HG02852 (cell line): Measurements from ENCODE around the gene WDR91.

ENCODE experiments used
- ATAC-seq: cut with Tn5 transposase; IDR thresholded peaks from one replicate; pipeline ENCODE4 v1.9.1; 2021; ENCODE audit warnings: mild to moderate bottlenecking, moderate library complexity; ENCODE audit not compliant: unreplicated experiment

Gene WDR91

DNA sequence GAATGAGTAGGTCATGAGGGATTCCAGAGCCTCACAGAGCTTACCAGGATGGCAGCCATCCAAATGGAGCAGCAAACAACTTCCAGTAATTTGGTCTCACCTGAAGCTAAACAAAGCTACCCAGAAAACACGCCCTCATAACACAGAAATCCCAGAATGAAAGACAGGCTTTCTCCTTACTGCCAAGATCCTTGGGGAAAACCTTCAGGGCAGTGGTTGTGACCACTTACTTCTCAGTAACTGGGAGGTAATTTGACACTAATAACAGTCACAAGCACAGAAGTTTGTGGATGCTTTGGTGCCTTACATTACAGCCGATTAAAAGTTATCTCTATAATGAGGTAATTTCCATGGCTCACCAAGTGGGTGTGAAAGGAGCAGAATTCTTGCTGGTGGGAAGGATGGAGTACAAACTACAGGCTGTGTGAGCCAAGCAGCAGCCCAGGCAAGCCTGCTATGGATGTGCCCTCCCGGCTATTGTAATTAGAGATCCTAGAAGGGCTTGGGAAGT, 10.4 kb downstream of the WDR91 start:
- ATAC-seq = no peak

DNA sequence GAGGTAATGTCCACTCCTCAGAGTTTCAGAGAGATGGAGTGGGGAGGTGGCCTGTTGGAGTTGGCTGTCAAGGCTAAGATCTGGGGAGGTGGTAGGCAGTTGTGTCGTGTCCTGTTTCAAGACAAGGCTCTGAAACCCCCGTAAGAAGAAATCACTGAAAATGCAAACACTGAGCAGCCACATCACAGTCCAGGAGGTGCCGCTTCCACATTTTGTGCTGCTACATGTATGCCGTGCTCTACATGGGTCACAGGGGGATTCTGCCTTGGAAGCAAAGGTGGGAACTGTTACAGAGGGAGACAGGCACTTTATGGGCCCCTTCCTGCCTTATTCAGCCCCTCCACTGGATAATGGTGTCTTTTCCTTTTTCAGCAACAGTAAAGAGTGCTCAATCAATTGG, 11.9 kb downstream of the WDR91 start:
- ATAC-seq = no peak

DNA sequence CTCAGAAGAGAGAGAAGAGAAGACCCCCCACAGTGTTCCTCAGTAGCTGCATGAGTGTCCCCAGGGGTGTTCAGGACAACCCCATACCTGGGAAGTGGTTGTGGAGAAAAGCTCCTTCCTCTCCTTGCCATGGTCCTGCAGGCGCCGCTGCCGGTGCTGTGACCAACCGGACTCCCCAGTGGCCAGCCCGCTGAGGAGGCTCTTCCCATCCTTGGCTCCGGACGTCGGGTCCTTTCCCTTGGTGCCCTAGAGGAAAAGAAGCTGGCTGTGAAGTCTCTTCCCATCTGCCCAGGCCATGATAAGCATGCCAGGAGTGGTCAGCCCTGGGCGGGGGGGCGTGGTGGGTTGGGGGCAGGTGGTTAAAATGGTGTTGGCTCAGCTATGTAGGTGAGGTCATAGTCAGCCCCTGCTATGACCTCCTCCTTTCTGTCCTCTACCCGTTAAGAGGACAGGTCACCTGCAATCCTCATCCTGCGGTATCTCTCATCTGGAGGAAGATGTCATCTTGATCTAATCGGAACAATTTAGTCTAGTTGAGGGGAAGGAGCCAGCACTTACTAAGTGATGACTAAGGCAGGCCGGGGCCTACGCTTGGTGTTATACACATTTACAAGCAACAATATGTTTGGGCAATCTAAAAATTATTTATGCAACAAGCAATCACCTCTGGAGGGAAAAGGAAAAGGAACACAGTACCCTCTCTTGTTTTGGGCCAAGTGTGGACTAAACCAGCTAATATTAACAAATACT, 13.2 kb downstream of the WDR91 start:
- no peak for ATAC-seq

DNA sequence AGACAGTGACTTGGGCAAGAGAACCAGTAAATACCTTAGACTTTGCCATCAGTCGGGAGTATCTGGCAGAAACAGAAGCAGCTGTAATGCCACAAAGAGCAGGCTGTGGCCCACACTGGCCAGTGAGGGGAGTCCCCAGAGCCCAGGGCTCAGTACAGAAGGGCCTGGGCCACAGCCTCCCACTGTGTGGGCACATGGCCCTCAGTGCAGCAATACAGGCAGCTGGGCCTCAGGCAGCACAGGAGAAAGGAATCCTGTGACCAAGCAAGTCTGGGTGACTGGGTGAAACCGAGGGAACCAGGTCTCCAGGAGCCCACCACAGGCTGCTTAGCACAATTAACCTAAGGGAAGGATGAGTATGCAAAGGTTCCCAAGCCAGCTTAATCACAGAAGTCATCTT, 14.0 kb downstream of the WDR91 start:
- no peak for ATAC-seq

DNA sequence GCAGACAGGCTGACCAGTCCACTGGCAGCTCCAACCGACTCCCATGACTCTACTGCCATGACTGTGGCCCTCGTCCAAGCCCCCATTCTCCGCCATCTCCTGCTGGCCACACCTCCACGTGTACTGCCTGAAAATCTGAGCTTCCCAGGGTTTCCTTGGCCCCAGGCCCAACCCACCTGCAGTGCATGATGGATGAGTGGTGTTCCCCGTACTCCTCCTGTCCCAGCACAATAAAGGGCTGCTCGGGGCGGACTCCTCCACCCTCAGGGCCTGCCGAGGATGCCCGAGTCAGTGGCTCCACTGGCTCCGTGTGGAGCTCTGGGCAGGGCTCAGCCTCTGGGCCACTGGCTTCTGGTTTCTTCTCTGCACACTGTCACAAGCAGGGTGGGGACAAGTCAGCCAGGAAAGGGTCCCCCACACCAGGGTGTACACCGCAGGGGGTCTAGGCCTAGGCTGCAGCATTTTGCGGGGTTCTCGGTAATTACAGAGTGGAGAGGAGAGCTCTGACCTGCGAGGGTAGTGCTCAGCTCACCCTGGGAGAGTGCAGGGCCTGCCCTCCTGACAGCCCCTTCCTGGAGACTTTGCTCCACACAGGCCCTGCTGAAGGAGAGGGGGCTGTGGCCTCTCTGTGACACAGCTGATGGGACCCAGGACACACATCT, 15.2 kb downstream of the WDR91 start:
- ATAC-seq = no peak

DNA sequence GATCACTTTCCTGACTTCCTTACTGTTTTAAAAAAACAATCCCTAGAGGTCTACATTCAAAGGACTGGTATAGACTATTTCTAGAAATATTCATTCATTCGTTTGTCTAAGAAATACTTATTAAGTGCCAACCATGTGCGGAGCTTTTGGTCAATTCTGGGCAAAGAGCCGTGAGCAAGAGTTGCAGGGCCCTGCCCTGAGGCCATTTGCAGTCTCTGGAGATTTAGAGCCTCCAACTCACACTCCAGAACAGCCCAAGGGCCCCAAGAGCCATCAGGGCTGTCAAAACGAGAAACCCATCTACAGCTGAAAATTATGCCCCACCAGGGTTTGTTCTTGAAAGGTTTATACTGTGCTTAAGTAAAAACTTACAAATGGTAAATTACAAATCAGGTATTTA, 16.2 kb downstream of the WDR91 start:
- no peak for ATAC-seq

DNA sequence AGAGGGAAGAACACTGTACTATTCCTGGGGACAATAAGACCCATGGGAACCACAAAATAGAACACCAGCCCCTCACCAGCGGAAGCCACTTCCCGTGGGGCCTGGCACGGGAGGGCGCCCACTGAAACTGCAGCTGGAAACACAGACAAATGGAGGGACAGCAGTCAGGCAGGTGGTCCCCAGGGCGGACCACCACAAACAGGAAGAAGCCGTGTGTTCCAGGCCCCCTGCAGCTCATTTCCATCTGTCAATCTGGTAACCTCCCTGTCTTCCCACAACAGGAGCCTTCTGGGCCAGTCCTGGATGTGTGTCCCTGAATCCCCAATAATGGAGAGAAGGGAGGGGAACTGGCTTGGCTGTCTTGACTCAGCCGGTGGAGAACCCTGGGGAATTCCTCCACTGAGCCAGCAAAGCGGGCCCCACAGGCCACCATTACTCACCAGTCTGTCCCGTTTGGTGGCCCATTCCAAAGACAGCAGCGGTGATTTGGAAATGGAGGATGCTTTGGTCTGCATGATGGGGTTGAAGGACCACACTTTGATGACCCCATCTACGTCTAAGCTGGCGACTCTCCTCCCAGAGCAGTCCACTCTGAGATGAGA, 16.7 kb downstream of the WDR91 start:
- ATAC-seq = no peak

DNA sequence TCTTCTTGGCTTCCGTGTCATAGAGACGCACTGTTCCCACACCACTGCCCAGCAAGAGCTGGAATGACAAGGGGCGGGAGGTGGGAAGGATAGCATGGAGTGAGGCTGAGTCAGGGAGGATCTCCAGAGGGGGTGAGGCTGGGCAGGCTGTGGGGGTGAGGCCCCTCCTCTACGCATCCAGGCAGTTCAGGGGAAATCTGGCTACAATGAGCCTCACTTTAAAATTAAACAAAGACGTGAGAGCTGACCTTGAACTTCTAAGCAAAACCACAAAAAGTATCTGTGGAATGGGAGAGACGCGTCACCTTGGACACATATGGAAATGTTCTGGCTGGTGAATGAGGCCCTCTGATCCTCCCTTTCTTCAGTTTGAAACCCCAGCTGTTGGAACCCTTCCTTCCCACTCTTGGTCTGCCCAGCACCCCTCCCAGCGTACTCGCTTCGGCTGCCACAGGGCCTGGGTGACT, 17.7 kb downstream of the WDR91 start:
- ATAC-seq = no peak

DNA sequence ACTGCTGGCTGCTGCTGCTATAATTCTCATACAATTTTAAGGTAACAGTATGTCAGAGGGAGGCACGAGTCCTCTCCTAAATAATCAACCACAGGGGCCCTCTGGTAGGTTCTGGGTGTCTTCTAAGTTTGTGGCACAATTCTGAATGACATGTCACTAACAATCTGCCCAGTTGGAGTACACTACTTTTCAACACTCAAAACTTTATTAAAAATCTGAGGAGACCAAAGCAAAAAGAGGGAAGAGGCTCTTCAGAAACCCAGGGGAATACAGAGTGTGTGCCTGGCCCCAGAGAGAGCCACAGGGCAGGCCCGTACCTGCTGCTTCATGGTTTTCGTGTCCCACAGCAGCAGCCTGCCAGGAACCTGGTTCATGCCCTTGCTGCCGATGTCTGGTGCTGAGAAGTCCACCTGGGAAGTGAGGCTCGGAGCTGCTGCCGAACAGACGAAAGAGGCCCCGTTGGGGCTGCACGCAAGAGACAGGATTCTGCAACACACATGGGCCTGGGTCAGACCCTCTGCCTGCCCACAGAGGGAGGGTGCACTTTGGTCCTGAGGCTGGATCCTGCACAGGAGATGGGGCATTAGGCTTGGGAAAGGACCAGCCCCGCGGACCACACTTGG, 18.3 kb downstream of the WDR91 start:
- no peak for ATAC-seq

DNA sequence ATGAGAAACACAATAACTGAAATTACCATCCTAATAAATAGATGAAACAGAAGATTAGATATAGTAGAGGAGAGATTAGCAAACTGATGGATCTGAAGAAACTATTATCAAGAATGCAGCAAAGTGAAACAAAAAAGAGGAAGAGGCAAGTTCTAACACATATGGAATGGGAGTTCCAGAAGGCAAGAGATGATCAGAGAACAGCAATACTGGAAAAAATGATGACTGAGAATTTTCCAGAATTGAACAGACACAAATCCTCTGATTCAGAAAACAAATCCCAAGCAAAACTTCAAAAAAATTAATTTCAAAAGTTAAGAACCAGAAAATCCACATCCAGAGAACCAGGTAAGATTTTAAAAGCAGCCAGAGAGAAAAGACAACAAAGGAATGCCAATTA, 20.6 kb downstream of the WDR91 start:
- no peak for ATAC-seq

DNA sequence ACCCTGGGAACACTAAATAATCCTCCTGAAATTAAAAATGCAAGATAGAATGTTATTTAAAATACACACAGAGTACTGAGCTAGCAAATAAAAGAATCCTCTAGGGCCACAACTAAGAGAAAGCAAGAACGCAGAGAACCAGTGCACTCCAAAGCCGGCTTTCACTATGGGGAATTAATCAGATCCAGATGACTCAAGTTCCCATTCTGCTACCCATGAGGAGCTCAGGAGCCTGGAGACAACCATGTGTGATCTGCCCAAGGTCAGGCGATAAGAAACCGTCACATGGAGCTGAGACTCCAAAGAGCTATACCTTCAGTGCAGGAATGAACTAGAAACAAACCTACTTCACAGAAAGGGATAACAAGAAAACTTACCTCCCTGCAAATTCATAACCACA, 21.4 kb downstream of the WDR91 start:
- no peak for ATAC-seq

DNA sequence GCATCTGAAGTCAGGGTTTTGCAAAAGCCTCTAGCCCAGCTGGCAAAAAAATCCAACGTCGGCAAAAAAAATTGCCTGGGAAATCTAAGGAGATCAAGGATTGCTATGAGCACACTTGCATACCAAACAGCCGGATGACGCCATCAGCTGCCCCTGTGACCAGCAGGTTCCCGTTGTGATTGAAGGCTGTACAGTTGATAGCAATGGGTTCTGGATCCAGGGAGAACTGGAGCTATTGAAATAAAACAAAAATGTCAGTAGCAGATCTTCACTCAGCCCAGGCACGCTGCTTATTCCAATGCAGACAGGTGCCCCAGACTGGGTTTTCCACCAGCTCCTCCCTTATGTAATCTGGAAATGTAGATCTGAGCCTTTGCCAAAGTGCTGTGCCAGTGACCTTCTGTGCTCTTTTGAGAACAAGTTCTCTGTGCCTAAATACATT, 22.1 kb downstream of the WDR91 start:
- no peak for ATAC-seq

DNA sequence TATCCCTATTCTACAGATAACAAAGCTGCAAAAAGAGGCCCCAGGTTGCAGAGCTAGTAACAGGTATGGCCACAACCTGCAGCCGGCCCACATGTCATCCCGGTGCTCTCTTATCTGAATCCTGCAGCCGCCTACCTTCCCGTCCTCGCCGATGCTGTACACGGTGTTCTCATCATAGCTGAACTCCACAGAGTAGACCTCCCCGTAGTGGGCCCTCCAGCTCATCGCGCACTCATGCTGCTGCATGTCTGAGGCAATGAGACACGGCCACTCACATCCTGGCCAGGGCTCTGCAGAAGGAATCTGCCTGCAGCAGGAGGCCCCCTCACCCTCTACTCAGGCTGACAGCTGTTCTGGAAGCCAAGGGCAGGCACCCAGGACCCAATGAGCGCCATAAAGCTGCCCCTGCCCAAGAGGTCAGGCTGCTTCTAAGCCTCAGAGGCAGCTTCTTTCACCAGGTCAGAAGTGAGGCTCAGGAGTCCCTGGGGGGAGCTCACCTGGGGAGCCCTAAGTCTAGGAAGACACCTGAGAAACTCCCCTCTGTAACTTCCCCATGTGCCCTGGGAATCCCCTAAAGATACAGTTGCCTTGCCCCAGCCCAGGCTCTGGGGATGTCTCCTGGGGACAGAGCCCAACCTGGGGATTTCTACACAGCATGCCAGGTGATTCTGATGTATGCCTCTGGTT, 22.9 kb downstream of the WDR91 start:
- peak; percentile 47 for ATAC-seq

DNA sequence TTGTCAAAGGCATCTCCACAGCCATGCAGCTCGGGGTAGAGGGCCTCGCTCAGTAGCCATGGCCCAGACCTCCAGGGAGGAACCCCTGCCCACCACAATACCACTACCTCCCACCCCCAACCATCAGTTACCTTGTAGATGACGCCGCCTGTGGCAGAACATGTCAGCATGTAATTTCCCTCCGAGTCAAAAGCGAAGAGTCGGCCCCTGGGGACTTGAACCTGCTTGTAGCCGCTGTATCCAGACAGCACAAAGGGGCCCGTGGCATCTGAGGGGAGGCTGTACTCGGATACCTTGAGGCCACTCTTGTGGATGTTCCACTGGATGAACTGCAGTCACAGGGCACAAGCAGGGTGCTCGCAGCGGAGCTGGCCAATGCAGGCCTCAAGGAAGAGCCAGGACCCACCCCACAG, 24.5 kb downstream of the WDR91 start:
- peak; percentile 66 for ATAC-seq

DNA sequence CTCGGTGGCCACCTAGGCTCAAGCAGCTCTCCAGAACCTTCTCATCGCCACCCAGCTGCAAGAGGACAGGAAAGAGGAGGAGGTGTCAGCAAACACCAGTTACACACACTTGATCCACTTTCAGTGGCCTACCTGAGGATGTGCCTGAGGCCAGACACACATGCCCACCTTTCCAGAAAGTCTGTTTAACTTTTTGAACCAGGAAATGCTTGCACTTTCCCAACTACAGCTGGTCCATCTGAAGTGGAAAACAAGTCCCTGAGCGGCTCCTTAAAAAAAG, 25.1 kb downstream of the WDR91 start:
- ATAC-seq = no peak

DNA sequence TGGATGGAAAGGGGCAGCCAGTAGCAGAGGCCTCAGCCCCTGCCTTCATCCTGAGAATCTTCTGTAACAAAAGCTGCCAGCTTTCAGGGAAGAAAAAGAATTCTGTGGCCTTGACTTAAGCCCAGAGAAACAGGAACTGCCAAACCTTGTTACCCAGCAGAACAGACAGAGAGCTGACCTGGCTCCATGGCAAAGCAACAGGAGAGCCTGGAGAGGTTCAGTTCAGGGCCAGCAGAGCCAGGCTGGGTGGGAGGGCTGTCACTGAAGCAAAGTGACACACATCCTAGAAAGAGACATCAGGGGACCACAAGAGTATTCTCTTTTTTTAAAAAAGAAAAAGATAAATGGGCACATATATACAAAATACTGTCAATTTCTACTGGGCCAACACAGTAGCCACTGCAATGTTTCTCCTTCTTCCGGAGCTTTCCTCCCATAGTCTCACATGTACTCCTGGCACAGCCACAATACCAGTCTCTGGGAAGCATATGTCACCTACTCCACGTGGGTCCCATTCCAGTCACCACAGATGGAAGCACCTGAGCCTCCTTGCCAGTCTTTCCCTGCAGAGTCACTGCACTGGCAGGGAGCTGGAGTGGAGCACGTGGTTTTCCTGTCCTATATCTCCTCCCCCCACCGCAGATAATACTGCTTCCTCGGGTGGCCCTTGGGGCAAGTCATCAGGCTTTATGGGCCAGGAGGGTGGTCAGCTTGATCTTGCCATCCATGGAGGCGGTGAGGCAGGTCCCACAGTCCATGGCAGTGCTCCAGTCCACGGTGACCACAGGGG, 25.7 kb downstream of the WDR91 start:
- no peak for ATAC-seq

DNA sequence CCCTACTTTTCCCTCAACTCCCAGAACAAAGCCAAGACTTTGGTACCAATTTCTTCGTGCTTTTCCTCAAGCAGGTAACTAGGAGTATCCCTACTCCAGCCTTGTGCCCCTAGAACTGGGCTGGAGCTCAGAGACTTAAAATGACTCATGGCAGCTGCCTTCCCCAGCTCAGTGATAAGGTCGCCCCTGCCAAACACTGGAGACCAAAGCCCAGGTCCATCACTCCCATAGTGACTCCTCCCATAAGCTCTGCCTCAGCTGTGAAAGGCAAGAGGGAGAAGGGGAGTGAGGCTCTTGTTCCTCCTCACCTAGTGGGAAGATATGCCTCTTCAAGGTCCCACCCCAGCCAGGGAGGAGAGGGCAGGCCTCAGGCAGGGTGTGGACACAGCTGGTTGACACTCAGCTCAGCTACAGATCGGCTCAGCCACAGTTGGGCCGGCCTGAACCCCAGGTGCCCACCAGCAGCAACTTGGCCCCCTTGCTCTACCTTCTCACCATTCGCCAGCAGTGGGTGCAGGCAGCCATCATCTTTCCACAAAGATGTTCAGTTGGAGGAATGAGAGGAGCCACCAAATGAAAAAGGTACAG, 27.0 kb downstream of the WDR91 start:
- ATAC-seq = no peak

DNA sequence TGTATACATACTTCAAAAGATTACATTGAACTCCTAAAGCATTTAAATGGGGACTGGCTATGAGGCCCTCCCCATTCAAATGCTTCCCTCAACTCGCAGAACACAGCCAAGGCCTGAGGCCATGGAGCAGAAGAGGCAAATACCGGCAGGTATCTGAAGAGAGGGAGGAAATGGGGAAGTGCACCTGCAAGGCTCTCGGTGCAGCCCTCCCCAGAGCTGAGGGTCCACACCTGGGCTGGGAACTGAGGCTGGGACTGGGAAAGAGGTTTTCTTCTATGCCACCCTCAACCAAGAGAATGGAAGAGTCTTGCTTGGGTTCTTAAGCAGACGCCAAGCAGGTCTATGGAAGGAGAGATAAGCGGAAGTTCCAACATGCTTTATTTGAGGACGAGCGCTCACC, 27.8 kb downstream of the WDR91 start:
- ATAC-seq = no peak

DNA sequence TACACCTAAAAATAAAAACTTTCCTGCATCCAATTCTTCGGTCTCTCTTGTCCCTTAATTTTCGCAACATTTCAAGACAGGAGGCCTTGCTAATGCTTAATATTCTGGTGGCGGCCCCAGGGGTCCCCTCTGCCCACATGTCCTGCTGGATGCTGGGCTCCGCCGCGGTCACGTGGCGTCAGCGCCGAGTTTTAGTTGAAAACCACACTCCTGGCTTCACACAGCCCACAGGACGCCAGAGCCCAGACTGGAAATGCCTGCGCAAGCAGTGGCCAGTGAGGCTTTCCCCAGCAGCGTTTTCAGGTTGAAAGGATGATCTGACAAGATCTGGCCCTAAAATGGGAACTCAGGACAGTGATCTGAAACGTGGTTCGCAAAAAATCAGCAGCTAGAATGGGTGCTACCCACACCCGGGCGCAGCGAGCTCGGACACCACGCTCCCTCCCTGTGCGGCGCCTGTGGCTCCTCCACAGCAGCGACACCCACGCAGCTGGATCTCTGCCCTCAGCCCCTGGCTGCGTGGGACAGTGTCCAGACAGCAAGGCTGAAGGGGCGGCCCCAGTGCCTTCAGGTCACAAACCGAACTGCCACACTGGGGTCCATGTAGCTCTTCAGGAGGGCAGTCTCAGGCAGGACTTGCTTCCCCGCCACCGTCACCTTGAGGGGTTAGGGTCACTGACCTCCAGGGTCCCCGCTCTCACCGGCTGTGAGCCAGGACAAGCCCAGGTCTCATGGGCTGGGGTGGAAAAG, 29.2 kb downstream of the WDR91 start:
- no peak for ATAC-seq
